Thymus (tissue), 14 donors: Measurements from ENCODE around the gene TTC14. TPM values are rescaled to one million over a fixed set of nuclear protein-coding genes. Genes with fewer than 3 reads are reported as not detected.

Experiments used
- DNase-seq, 9 donors: peaks; one replicate each; pipeline ENCODE4 v3.0.0-alpha.2; 2013; ENCODE audit warnings: low spot score in 9 of 9, low read depth in 6 of 9, missing footprints in 1 of 9
- H3K27ac ChIP-seq, 2 donors: one replicate each; pipeline ENCODE4 v1.5.1; 2013; ENCODE audit warnings: control low read depth in 1 of 2, low read depth in 1 of 2, low read length in 1 of 2, mild to moderate bottlenecking in 1 of 2, moderate library complexity in 1 of 2
- H3K27me3 ChIP-seq, 2 donors: one replicate each; pipeline ENCODE4 v1.5.1; 2013; ENCODE audit warnings: low read length in 1 of 2; ENCODE audit not compliant: control insufficient read depth in 2 of 2, insufficient read depth in 1 of 2
- H3K36me3 ChIP-seq, 2 donors: one replicate each; pipeline ENCODE4 v1.5.1; 2013; ENCODE audit warnings: low read length in 1 of 2, mild to moderate bottlenecking in 1 of 2, moderate library complexity in 1 of 2; ENCODE audit not compliant: control insufficient read depth in 2 of 2, insufficient read depth in 2 of 2
- H3K4me1 ChIP-seq, 2 donors: one replicate each; pipeline ENCODE4 v1.5.1; 2013; ENCODE audit warnings: low read length in 2 of 2; ENCODE audit not compliant: control insufficient read depth in 2 of 2, insufficient read depth in 2 of 2
- H3K4me3 ChIP-seq, 2 donors: one replicate each; pipeline ENCODE4 v1.5.1; 2013; ENCODE audit warnings: low read length in 2 of 2, control low read depth in 1 of 2, mild to moderate bottlenecking in 1 of 2
- H3K9me3 ChIP-seq, 2 donors: one replicate each; pipeline ENCODE4 v1.5.1; 2013; ENCODE audit warnings: low read length in 1 of 2, mild to moderate bottlenecking in 1 of 2; ENCODE audit not compliant: control insufficient read depth in 2 of 2, insufficient read depth in 1 of 2
- WGBS: extraction: QIAGEN DNeasy Blood & Tissue Kit; methylation state at CpG from one replicate; pipeline ENCODE4 v1.1.7; 2013; 5-methylcytosine and 5-hydroxymethylcytosine counted together
- long read RNA-seq, 10 donors: transcript quantifications; one replicate each; lab custom pipeline, GENCODE V29; 2026
- polyA plus RNA-seq: library from polyadenylated mRNA; stranded (reverse); fragments of 200-250 nt; gene quantifications from one replicate; pipeline ENCODE4 v1.2.3, GENCODE V29; 2013
- total RNA-seq: library from RNA; stranded (reverse); fragments of 120-200 nt; gene quantifications from one replicate; pipeline ENCODE4 v1.2.4, GENCODE V29; 2013
- donor health status: healthy.

Gene TTC14
- total RNA-seq (53.1 TPM), polyA plus RNA-seq (45.2 TPM)
- long read RNA-seq, donor 1, partial matches to known transcripts, result 0 of 2 reads
- long read RNA-seq, donor 1, other reads (novel, unspliced or antisense), result 0 of 2 reads
- long read RNA-seq, donor 2, result 0 reads
- long read RNA-seq, donor 3, full-length matches to known transcripts, result 15 of 20 reads
- long read RNA-seq, donor 3, partial matches to known transcripts, result 5 of 20 reads
- long read RNA-seq, donor 3, other reads (novel, unspliced or antisense), result 0 of 20 reads
- long read RNA-seq, donor 4, full-length matches to known transcripts, result 5 of 5 reads
- long read RNA-seq, donor 4, partial matches to known transcripts, result 0 of 5 reads
- long read RNA-seq, donor 4, other reads (novel, unspliced or antisense), result 0 of 5 reads
- long read RNA-seq, donor 5, full-length matches to known transcripts, result 11 of 16 reads
- long read RNA-seq, donor 5, partial matches to known transcripts, result 5 of 16 reads
- long read RNA-seq, donor 5, other reads (novel, unspliced or antisense), result 0 of 16 reads
- long read RNA-seq, donor 6, full-length matches to known transcripts, result 7 of 7 reads
- long read RNA-seq, donor 6, partial matches to known transcripts, result 0 of 7 reads
- long read RNA-seq, donor 6, other reads (novel, unspliced or antisense), result 0 of 7 reads
- long read RNA-seq, donor 7, full-length matches to known transcripts, result 7 of 7 reads
- long read RNA-seq, donor 7, partial matches to known transcripts, result 0 of 7 reads
- long read RNA-seq, donor 7, other reads (novel, unspliced or antisense), result 0 of 7 reads
- long read RNA-seq, donor 8, result 0 reads
- long read RNA-seq, donor 9, full-length matches to known transcripts, result 5 of 5 reads
- long read RNA-seq, donor 9, partial matches to known transcripts, result 0 of 5 reads
- long read RNA-seq, donor 9, other reads (novel, unspliced or antisense), result 0 of 5 reads
- long read RNA-seq, donor 10, full-length matches to known transcripts, result 3 of 3 reads
- long read RNA-seq, donor 10, partial matches to known transcripts, result 0 of 3 reads
- long read RNA-seq, donor 10, other reads (novel, unspliced or antisense), result 0 of 3 reads

- 9% methylated on average over 70 of the region's 70 CpGs for WGBS
- Histone ChIP-seq H3K4me3 (peak within 1 kb of the TSS; percentile 80 to 83), H3K27me3 (peaks cover 9 to 13% of the 10 kb centered on the region in 2 donors), H3K27ac (peak within 1 kb of the TSS; percentile 93 to 96), H3K36me3 (peaks cover 3 to 31% of the 10 kb centered on the region in 2 donors), H3K9me3 (no peaks in the 10 kb centered on the region), H3K4me1 (peaks cover 3 to 5% of the 10 kb centered on the region in 2 donors)
- DNase-seq, result peak; percentile 75 to 94 (median 85)
Measured at GRCh38 chr3:180601688-180602666, at the start of gene TTC14. Gene TTC14 (plus strand): TSS chr3:180602163. CDS start chr3:180602262, 99 bp downstream.

GRCh38 chr3:180563406-180563805 is 38.6 kb upstream of the TTC14 start:
- Histone ChIP-seq H3K27me3 (no peaks in the 10 kb centered on the region), H3K27ac (no peak overlapping the region), H3K9me3 (peaks cover 0 to 6% of the 10 kb centered on the region in 2 donors), H3K4me3 (no peak overlapping the region), H3K36me3 (no peaks in the 10 kb centered on the region), H3K4me1 (no peaks in the 10 kb centered on the region)
- 94% methylated on average over 4 of the region's 4 CpGs for WGBS
- DNase-seq, result no peak

GRCh38 chr3:180564676-180565075 is 37.3 kb upstream of the TTC14 start:
- Histone ChIP-seq H3K4me1 (no peaks in the 10 kb centered on the region), H3K4me3 (no peak overlapping the region), H3K27ac (no peak overlapping the region), H3K9me3 (peaks cover 0 to 6% of the 10 kb centered on the region in 2 donors), H3K36me3 (no peaks in the 10 kb centered on the region), H3K27me3 (no peaks in the 10 kb centered on the region)
- DNase-seq, result no peak
- 73% methylated on average over 2 of the region's 2 CpGs for WGBS

DNA sequence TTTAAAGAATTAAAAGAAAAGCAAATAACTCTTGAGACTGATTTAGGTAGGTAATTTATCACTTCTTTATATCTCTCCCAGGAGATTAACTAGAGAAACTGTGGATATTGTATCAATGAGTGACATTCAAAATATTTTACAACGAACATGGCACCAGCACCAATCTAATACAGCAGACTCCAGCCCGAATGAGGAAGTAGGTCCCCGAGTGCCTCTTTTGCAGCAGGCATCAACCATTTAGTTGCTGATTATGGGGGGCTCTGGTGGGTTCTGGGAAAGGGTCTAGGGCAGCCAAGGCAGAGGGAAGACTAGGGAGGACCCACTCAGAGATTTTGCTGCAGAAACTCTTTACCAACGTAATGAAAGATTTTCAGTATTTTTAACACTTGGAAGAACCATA is 31.7 kb upstream of the TTC14 start:
- H3K27ac ChIP-seq, result no peak overlapping the region

DNA sequence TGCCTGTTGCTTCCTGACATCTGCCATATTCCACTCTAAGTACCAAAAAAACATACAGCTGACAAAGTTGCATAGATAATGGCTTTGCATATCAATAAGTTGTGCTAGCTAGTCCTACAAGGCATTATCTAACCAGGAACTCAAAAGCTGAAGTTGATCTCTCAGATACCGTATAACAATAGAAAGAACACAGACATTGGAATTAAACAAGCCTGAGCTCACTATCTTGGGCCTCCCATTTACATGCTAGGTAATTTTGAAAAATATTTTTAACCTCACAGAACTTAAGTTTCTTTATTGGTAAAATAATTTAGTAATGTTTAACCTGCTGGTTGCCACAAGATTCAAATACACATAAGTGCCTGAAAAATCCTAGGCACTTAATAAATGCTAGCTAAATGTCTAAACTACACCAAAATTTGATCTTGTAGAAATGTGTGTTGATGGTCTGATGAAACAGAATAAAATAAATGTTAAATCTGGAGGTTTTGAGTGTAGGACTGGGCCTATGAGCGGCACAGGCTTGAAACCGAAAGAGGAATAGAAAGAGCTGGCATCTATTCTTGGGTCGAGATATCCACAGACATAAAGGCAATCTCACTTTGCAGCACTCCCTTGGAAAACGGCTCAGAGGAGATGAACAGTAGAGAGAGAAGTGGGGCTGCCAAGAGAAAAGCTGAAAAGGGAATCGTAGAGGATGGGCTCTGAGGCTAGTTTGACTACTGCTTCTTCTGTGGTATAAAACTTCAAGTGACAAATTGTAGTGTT is 29.9 kb upstream of the TTC14 start:
- Histone ChIP-seq H3K9me3 (no peaks in the 10 kb centered on the region), H3K27ac (no peak overlapping the region), H3K4me1 (no peaks in the 10 kb centered on the region), H3K36me3 (no peaks in the 10 kb centered on the region), H3K4me3 (no peak overlapping the region), H3K27me3 (no peaks in the 10 kb centered on the region)
- DNase-seq, result no peak
- 84% methylated on average over 6 of the region's 6 CpGs for WGBS

More for the DNA sequence above, 31.7 kb upstream of the TTC14 start:
- no peaks in the 10 kb centered on the region for H3K36me3 ChIP-seq
- H3K9me3 ChIP-seq, result no peaks in the 10 kb centered on the region
- 73% methylated on average over 4 of the region's 4 CpGs for WGBS
- DNase-seq, result no peak
- H3K27me3 ChIP-seq, result no peaks in the 10 kb centered on the region
- no peaks in the 10 kb centered on the region for H3K4me1 ChIP-seq
- no peak overlapping the region for H3K4me3 ChIP-seq

GRCh38 chr3:180575571-180575970 is 26.4 kb upstream of the TTC14 start:
- Histone ChIP-seq H3K4me3 (no peak overlapping the region), H3K4me1 (no peaks in the 10 kb centered on the region), H3K27ac (no peak overlapping the region), H3K9me3 (no peaks in the 10 kb centered on the region), H3K27me3 (no peaks in the 10 kb centered on the region), H3K36me3 (no peaks in the 10 kb centered on the region)
- no peak for DNase-seq
- 91% methylated on average over 3 of the region's 3 CpGs for WGBS

DNA sequence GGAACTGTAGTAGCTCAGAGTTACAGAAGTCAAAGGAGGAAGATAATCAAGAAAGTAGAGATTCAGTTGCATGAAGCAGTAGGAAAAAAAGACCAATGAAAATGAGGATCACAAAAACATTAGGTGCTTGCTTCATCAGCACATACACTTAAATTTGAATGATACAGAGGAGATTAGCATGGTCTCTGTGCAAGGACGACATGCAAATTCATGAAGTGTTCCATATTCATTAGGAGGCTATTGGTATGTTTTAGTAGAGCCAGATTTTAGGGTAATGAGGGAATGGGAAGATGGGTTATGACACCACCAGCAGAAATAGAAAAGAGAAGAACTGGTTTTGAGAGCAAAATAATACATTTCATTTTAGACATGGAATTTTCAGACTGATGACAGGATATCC is 21.0 kb upstream of the TTC14 start:
- Histone ChIP-seq H3K4me1 (no peaks in the 10 kb centered on the region), H3K9me3 (no peaks in the 10 kb centered on the region), H3K36me3 (no peaks in the 10 kb centered on the region), H3K27me3 (no peaks in the 10 kb centered on the region), H3K4me3 (no peak overlapping the region), H3K27ac (no peak overlapping the region)
- WGBS, result 71% methylated on average over 1 of the region's 1 CpG
- DNase-seq, result no peak

DNA sequence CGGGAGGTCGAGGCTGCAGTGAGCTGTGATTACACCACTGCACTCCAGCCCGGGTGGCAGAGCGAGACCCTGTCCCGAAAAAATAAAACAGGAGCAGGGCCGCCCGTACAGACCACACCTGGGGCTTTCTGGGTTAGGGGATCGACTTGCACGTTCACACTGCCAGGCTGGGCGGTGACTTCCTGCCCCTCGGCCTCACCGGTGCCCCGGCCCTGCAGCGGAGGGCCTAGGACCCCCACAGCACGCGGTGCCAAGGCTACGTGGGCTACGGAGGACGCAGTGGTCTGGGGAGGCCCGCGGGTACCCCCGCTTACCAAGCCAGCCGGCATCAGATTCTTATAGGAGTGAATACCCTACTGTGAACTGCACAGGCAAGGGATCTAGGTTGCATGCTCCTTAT is 11.6 kb upstream of the TTC14 start:
- no peaks in the 10 kb centered on the region for H3K9me3 ChIP-seq
- H3K4me3 ChIP-seq, result no peak overlapping the region
- no peak overlapping the region for H3K27ac ChIP-seq
- 92% methylated on average over 23 of the region's 23 CpGs for WGBS
- no peaks in the 10 kb centered on the region for H3K36me3 ChIP-seq
- H3K4me1 ChIP-seq, result no peaks in the 10 kb centered on the region
- peaks cover 0 to 3% of the 10 kb centered on the region in 2 donors for H3K27me3 ChIP-seq
- DNase-seq, result no peak
